Heart right ventricle (tissue), 16 donors: ENCODE results near the gene CEP112. TPM values are rescaled to one million over a fixed set of nuclear protein-coding genes. Genes with fewer than 3 reads are reported as not detected.

ENCODE experiments used
- ATAC-seq, 8 donors: fragments of 200-7000 bp; cut with Tn5 transposase; one replicate each; pipeline ENCODE4 v1.9.1; 2020; ENCODE audit warnings: mild to moderate bottlenecking in 8 of 8, moderate library complexity in 8 of 8, moderate number of reproducible peaks in 1 of 8
- DNase-seq, 2 donors: peaks; one replicate each; pipeline ENCODE4 v3.0.0-alpha.2; 2020
- H3K27ac ChIP-seq, 10 donors: fragments of 200-600 bp; sonication (generic) in 2 of 10; one replicate each; pipeline versions ENCODE4 v1.5.0 to v1.8.0; 2020 to 2022; ENCODE audit warnings: mild to moderate bottlenecking in 3 of 10
- H3K27me3 ChIP-seq, 7 donors: fragments of 200-600 bp; one replicate each; pipeline ENCODE4 v1.8.0; 2021 to 2022; ENCODE audit warnings: mild to moderate bottlenecking in 2 of 7
- H3K36me3 ChIP-seq, 9 donors: fragments of 200-600 bp; sonication (generic) in 1 of 9; one replicate each; pipeline versions ENCODE4 v1.5.0 to v1.8.0; 2020 to 2022; ENCODE audit warnings: mild to moderate bottlenecking in 2 of 9
- H3K4me1 ChIP-seq, 9 donors: fragments of 200-600 bp; sonication (generic) in 1 of 9; one replicate each; pipeline versions ENCODE4 v1.5.0 to v1.8.0; 2020 to 2022; ENCODE audit warnings: mild to moderate bottlenecking in 4 of 9
- H3K4me3 ChIP-seq, 10 donors: fragments of 200-600 bp; sonication (generic) in 2 of 10; one replicate each; pipeline versions ENCODE4 v1.5.0 to v1.8.0; 2020 to 2022; ENCODE audit warnings: mild to moderate bottlenecking in 7 of 10, moderate library complexity in 2 of 10
- H3K9me3 ChIP-seq, 11 donors: fragments of 200-600 bp in 10 of 11; sonication (generic) in 2 of 11; one replicate each; pipeline versions ENCODE4 v1.5.0 to v1.8.0; 2013 to 2022; ENCODE audit warnings: mild to moderate bottlenecking in 2 of 11, control low read depth in 1 of 11, moderate library complexity in 1 of 11
- CTCF ChIP-seq, 9 donors: fragments of 200-600 bp; sonication (generic) in 2 of 9; IDR thresholded peaks; one replicate each; pipeline versions ENCODE4 v1.5.0 to v1.8.0; 2021 to 2022; ENCODE audit warnings: antibody characterized with exemption in 9 of 9, mild to moderate bottlenecking in 5 of 9, moderate library complexity in 1 of 9
- WGBS, 2 donors: extraction: QIAGEN DNeasy Blood & Tissue Kit; methylation state at CpG; one replicate each; pipeline ENCODE4 v1.1.7; 2013; ENCODE audit warnings: inconsistent platforms in 1 of 2; 5-methylcytosine and 5-hydroxymethylcytosine counted together
- intact Hi-C, 10 donors: fragments of 100-400 bp; cut with DNase I; formaldehyde crosslinking; loops; one replicate each; pipeline versions ENCODE4 v1.11.1 to v1.14.2; 2022
- polyA plus RNA-seq, 2 donors: library from polyadenylated mRNA; stranded (reverse); fragments of 200-250 nt; gene quantifications; one replicate each; pipeline ENCODE4 v1.2.3, GENCODE V29; 2013
- total RNA-seq, 10 donors: library from RNA; stranded (reverse); fragmentation: NEBNext Ultra II Directional in 3 of 10; extraction: Animal tissue kit (Norgen Biotek cat#: 25700) in 3 of 10; gene quantifications; one replicate each; pipeline versions ENCODE4 v1.2.1 to v1.2.4, GENCODE V29; 2021 to 2023
- donor health status: Arrhythmogenic right ventricular cardiomyopathy.
- donor health status: ischemic (EF 13 %, LVEDD 7.1; RV severe dilation, severe dysfunction).
- donor health status: healthy with polysubstance abuse.
- donor health status: DM: no; HTN: yes; CAD: no.
- donor health status: DM: no; HTN: no; CAD: no.
- donor health status: ischemic (EF 25% LVEDD 6.9; RV normal size, moderate dysfunction).
- donor health status: ischemic (EF 25% LVEDD 5.7; RV mildly dilated, moderate dysfunction).
- donor health status: healthy.
- donor health status: DM: yes; HTN: yes; CAD: no.
- donor health status: Ischemic cardiomyopathy.
- donor health status: ischemic (EF 35%, LVEDD 5.7; RV mildly dilated, moderate dysfunction).
- donor health status: nonischemic (EF 11% LVEDD 7.7; RV severe dilation, severe dysfunction).
- donor health status: DM: yes; HTN: yes; CAD: no.
- donor health status: PGD.
- donor health status: ischemic (EF 29% LVEDD 5.4; RV normal size, mild dysfunction).
- donor health status: nonischemic (EF 23%, LVEDD 6.1; RV moderate dilation, normal function).

The CEP112 gene
- total and polyA plus RNA-seq, 12 donors, result 6.7 to 30.0 (median 16.3) TPM

GRCh38 chr17:66142428-66142827 lies 49.5 kb downstream of the CEP112 start:
- intact Hi-C loops, result no loop called here
- peaks cover 0 to 10% (median 0%) of the 10 kb centered on the region in 11 donors for H3K9me3 ChIP-seq
- H3K36me3 ChIP-seq, result peaks cover 0 to 36% (median 0%) of the 10 kb centered on the region in 9 donors
- no peaks in the 10 kb centered on the region for H3K4me1 ChIP-seq
- no peak overlapping the region for H3K27ac ChIP-seq
- H3K4me3 ChIP-seq, result no peak overlapping the region
- ATAC-seq, result no peak
- no peak for DNase-seq
- TF ChIP-seq CTCF (IDR thresholded peaks at IDR 0.05), result no peak
- H3K27me3 ChIP-seq, result no peaks in the 10 kb centered on the region
- 90 to 95% methylated on average over 7 of the region's 7 CpGs for WGBS, 2 donors

- DNase-seq, result no peak
- Histone ChIP-seq H3K36me3 (peaks cover 0 to 38% (median 0%) of the 10 kb centered on the region in 9 donors), H3K4me1 (no peaks in the 10 kb centered on the region), H3K4me3 (no peak overlapping the region), H3K27ac (no peak overlapping the region), H3K27me3 (no peaks in the 10 kb centered on the region), H3K9me3 (peaks cover 0 to 19% (median 0%) of the 10 kb centered on the region in 11 donors)
- no peak for ATAC-seq
- 85 to 89% methylated on average over 3 of the region's 3 CpGs for WGBS, 2 donors
- intact Hi-C loops, result no loop called here
- TF ChIP-seq CTCF (IDR thresholded peaks at IDR 0.05), result no peak
These were observed 53.8 kb downstream of the CEP112 start for GRCh38 chr17:66138120-66138519.

- DNase-seq (no peak), ATAC-seq (no peak)
- intact Hi-C loops, result no loop called here
- peaks cover 0 to 49% (median 0%) of the 10 kb centered on the region in 9 donors for H3K36me3 ChIP-seq
- H3K9me3 ChIP-seq, result peaks cover 0 to 19% (median 0%) of the 10 kb centered on the region in 11 donors
- TF ChIP-seq CTCF (IDR thresholded peaks at IDR 0.05), result no peak
- 95 to 96% methylated on average over 3 of the region's 3 CpGs for WGBS, 2 donors
- H3K4me1 ChIP-seq, result no peaks in the 10 kb centered on the region
- H3K27me3 ChIP-seq, result no peaks in the 10 kb centered on the region
- H3K27ac ChIP-seq, result no peak overlapping the region
- H3K4me3 ChIP-seq, result no peak overlapping the region
These were observed 56.0 kb downstream of the CEP112 start for GRCh38 chr17:66135896-66136295.

DNA sequence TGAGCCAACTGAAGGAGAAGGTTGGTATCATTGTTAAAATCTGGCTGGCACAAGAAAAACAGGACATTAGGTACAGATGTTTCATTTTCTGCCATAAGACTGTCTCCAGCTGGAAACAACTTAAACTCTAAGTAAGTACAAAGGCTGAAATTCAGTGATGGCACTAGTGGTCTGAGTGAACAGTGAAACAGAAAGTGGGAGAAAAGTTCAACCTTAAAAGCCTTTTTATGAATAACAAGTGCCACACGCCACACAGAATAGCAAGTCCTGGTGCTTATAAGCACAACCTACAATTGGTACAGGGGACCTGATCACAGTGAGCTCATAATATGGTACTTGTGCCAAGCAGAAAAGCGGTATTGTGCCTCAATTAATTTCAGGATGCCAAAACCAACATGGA lies 56.7 kb downstream of the CEP112 start:
- no peak for TF ChIP-seq CTCF (IDR thresholded peaks at IDR 0.05)
- no peak overlapping the region for H3K4me3 ChIP-seq
- H3K36me3 ChIP-seq, result peaks cover 0 to 49% (median 0%) of the 10 kb centered on the region in 9 donors
- ATAC-seq, result no peak
- peaks cover 0 to 19% (median 0%) of the 10 kb centered on the region in 11 donors for H3K9me3 ChIP-seq
- H3K27me3 ChIP-seq, result no peaks in the 10 kb centered on the region
- WGBS, 2 donors, result 94 to 98% methylated on average over 2 of the region's 2 CpGs
- H3K27ac ChIP-seq, result no peak overlapping the region
- intact Hi-C loops, result no loop called here
- H3K4me1 ChIP-seq, result no peaks in the 10 kb centered on the region
- no peak for DNase-seq
